Measurements from ENCODE around the gene NRCAM. TPM values are rescaled to one million over a fixed set of nuclear protein-coding genes. Genes with fewer than 3 reads are reported as not detected.

The NRCAM gene
- total RNA-seq, 1 experiment from 2014 or later, result 45.7 TPM

GRCh38 chr7:108189733-108190388 is 266.4 kb downstream of the NRCAM start:
- CTCF ChIA-PET, result no interaction called here

GRCh38 chr7:108188724-108189123 is 267.5 kb downstream of the NRCAM start:
- intact Hi-C loops (cut with micrococcal nuclease; ENCODE audit: unreplicated experiment), result no loop called here
- no peaks in the 10 kb centered on the region for H3K27me3 ChIP-seq (replicated peaks; ENCODE audit: insufficient read depth, low read depth, low read length, poor library complexity)
- H3K9me3 ChIP-seq (ENCODE audit: low read depth, low read length, poor library complexity, severe bottlenecking), result no peaks in the 10 kb centered on the region
- no peak overlapping the region for H3K27ac ChIP-seq (ENCODE audit: low read depth, low read length, poor library complexity, severe bottlenecking)
- ChIA-PET POLR2A (ENCODE audit: low non-redundant PET) (no interaction called here), CTCF (no interaction called here)
- DNase-seq (ENCODE audit: low spot score), result no peak
- BruUV-seq (replicated peaks), result no TSS peak
- TF ChIP-seq CTCF (conservative IDR thresholded peaks at IDR 0.05; ENCODE audit: low read depth, low read length), result no peak
- no peak for TF ChIP-seq EZH2 (IDR thresholded peaks at IDR 0.05; ENCODE audit: borderline replicate concordance, low read depth, low read length, poor library complexity, severe bottlenecking)
- no peaks in the 10 kb centered on the region for H3K36me3 ChIP-seq (ENCODE audit: insufficient read depth, low read length, poor library complexity, severe bottlenecking)
- H3K4me1 ChIP-seq (ENCODE audit: insufficient read depth, low read length, poor library complexity, severe bottlenecking), result no peaks in the 10 kb centered on the region
- no peak overlapping the region for H3K4me3 ChIP-seq (ENCODE audit: low read depth, low read length, poor library complexity, severe bottlenecking)

More at GRCh38 chr7:108189733-108190388, 266.4 kb downstream of the NRCAM start:
- no TSS peak for BruUV-seq (replicated peaks)
- Histone ChIP-seq H3K9me3 (ENCODE audit: low read depth, low read length, poor library complexity, severe bottlenecking) (no peaks in the 10 kb centered on the region), H3K27ac (ENCODE audit: low read depth, low read length, poor library complexity, severe bottlenecking) (no peak overlapping the region), H3K4me1 (ENCODE audit: insufficient read depth, low read length, poor library complexity, severe bottlenecking) (no peaks in the 10 kb centered on the region), H3K27me3 (replicated peaks; ENCODE audit: insufficient read depth, low read depth, low read length, poor library complexity) (no peaks in the 10 kb centered on the region), H3K4me3 (ENCODE audit: low read depth, low read length, poor library complexity, severe bottlenecking) (no peak overlapping the region), H3K36me3 (ENCODE audit: insufficient read depth, low read length, poor library complexity, severe bottlenecking) (no peaks in the 10 kb centered on the region)
- intact Hi-C loops (cut with micrococcal nuclease; ENCODE audit: unreplicated experiment), result no loop called here
- no peak for TF ChIP-seq EZH2 (IDR thresholded peaks at IDR 0.05; ENCODE audit: borderline replicate concordance, low read depth, low read length, poor library complexity, severe bottlenecking)
- no peak for TF ChIP-seq CTCF (conservative IDR thresholded peaks at IDR 0.05; ENCODE audit: low read depth, low read length)
- no peak for DNase-seq (ENCODE audit: low spot score)
- POLR2A ChIA-PET (ENCODE audit: low non-redundant PET), result no interaction called here

GRCh38 chr7:108181073-108181985 is 274.9 kb downstream of the NRCAM start:
- H3K4me3 ChIP-seq (ENCODE audit: low read depth, low read length, poor library complexity, severe bottlenecking), result no peak overlapping the region
- H3K27ac ChIP-seq (ENCODE audit: low read depth, low read length, poor library complexity, severe bottlenecking), result no peak overlapping the region
- no peaks in the 10 kb centered on the region for H3K27me3 ChIP-seq (replicated peaks; ENCODE audit: insufficient read depth, low read depth, low read length, poor library complexity)
- H3K4me1 ChIP-seq (ENCODE audit: insufficient read depth, low read length, poor library complexity, severe bottlenecking), result no peaks in the 10 kb centered on the region
- peak; percentile 72 for DNase-seq (ENCODE audit: low spot score)
- ChIA-PET CTCF (no interaction called here), POLR2A (ENCODE audit: low non-redundant PET) (no interaction called here)
- no TSS peak for BruUV-seq (replicated peaks)
- H3K36me3 ChIP-seq (ENCODE audit: insufficient read depth, low read length, poor library complexity, severe bottlenecking), result no peaks in the 10 kb centered on the region
- intact Hi-C loops (cut with micrococcal nuclease; ENCODE audit: unreplicated experiment), result loop anchor here (1.0 to 5.0 kb wide), 2 partner anchors 111 to 279 kb away; no protein-coding TSS in a partner anchor
- no peaks in the 10 kb centered on the region for H3K9me3 ChIP-seq (ENCODE audit: low read depth, low read length, poor library complexity, severe bottlenecking)
- TF ChIP-seq CTCF (conservative IDR thresholded peaks at IDR 0.05; ENCODE audit: low read depth, low read length), result peak; percentile 81
- TF ChIP-seq EZH2 (IDR thresholded peaks at IDR 0.05; ENCODE audit: borderline replicate concordance, low read depth, low read length, poor library complexity, severe bottlenecking), result no peak

All from A673 (cell line).